ENCODE measurements around the gene LETM1. TPM values are rescaled to one million over a fixed set of nuclear protein-coding genes. Genes with fewer than 3 reads are reported as not detected.

LETM1 gene
- total RNA-seq, 1 donor from 2014 or later, result 37.8 TPM

DNA sequence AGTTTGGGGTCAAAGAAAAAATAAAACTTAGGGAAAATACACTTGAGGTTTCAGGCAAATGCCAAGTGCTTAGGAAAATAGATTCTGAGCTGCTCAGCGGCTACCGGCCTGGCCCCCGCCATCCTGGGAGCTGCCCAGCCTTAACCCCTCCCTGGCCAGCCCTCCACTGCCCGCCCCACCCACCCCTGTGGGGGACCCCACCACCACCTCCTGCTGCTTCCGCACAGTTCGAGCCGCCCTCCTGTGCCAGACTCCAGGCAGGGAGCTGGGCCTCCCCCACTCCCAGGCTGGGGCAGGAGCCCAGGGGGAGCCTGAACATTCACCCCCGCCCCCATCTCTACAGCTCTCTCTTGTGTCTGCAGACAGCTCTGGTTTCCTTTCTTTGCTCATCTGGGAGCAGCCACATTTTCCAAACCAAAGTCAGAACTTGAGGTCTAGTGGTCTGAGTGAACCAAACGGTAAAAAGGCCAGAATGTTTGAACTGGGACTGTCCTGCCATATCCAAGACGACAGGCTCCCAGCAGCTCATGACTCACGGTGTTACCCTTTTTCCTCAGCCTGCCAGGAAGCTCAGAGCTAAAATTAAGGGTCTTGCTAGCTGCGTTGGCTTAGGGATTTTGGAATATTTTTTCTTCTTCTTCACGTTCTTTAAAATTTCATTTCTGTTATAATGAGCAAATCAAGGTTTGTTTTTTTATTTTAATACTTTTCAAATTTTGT is 67.5 kb downstream of the LETM1 start:
- intact Hi-C loops (cut with DNase I), result no loop called here
- DNase-seq (ENCODE audit: low spot score), result no peak

DNA sequence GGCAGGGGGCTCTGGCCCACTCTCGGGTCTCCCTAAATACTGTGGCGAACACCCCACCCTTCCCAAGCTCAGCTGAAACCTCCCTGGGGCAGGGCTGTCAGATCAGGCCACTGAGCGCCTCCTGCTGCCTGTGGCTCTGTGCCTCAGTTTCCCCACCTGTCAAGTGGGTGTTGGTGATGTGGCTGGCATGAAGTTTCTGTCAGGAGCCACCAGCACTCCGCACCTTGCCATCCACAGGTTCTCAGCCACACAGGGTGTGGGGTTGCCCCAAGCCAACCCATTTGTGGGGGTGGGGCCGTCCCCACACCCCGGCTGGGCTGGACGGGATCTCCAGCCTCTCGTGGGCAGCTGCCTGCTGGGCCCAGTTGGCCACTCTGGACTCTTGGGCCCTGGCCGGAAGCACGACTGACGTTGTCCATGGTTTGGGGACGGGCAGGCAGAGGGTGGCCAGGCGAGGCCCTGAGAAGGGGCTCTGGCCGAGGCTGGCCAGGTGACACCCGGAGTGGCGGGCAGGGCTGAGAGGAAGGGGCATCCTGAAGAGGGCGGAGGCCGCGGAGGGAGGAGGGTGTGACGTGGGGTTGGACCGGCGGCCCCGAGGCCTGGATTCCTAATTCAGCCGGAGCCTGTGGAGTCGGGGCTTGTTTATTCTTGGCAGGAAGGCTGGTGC is 68.4 kb downstream of the LETM1 start:
- intact Hi-C loops (cut with DNase I), result no loop called here
- no peak for DNase-seq (ENCODE audit: low spot score)

- intact Hi-C loops (cut with DNase I), result no loop called here
- DNase-seq (ENCODE audit: low spot score), result no peak
Observed at GRCh38 chr4:1786544-1787362, 69.2 kb downstream of the LETM1 start.

- intact Hi-C loops (cut with DNase I), result no loop called here
- DNase-seq (ENCODE audit: low spot score), result no peak
Observed at GRCh38 chr4:1785592-1785991, 70.4 kb downstream of the LETM1 start.

GRCh38 chr4:1784789-1785591 is 71.0 kb downstream of the LETM1 start:
- peak; percentile 82 for DNase-seq (ENCODE audit: low spot score)

GRCh38 chr4:1784395-1784788 is 71.6 kb downstream of the LETM1 start:
- intact Hi-C loops (cut with DNase I), result no loop called here
- DNase-seq (ENCODE audit: low spot score), result no peak

More at GRCh38 chr4:1784789-1785591, 71.0 kb downstream of the LETM1 start:
- intact Hi-C loops (cut with DNase I), result no loop called here

DNA sequence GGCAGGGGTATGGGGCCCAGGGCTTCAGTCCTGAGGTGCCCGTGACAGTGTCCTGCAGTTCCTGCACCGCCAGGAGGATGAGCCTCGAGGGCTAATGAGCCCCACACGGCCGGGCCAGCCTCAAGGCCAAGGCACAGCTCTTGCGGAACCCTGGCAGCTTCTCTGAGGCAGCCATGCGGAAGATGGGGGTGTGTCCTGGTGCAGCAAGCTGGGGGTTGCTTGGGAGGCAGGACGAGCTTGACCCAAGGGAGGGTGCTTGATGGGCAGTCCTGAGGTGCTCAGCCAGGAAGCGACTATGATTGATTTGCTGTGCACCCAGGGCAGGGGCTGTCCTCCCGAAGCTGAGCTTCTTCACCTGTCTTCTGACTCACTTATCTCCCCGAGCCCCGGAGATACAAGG is 72.0 kb downstream of the LETM1 start:
- intact Hi-C loops (cut with DNase I), result no loop called here
- no peak for DNase-seq (ENCODE audit: low spot score)

DNA sequence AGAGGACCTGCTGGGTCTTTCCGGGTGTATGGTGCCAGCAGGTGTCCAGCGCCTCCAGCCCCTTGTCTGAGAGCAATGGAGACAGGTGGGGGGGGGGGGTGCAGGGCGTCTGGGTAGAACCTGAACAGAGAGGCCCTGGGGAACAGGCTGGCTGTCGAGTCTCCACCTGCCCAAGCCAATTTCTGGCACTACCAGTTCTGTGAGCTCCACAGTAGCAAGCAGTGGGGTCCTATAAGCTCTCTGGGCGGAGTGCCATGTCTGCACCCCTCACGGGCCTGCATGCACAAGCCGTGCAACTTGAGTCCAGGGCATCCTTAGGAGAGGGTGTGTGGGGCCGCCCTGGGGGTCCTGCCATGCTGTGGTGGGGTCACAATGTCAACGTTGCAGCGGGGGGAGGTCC is 72.9 kb downstream of the LETM1 start:
- no peak for DNase-seq (ENCODE audit: low spot score)
- intact Hi-C loops (cut with DNase I), result no loop called here

GRCh38 chr4:1780435-1780834 is 75.5 kb downstream of the LETM1 start:
- no peak for DNase-seq (ENCODE audit: low spot score)
- intact Hi-C loops (cut with DNase I), result no loop called here

- intact Hi-C loops (cut with DNase I), result no loop called here
- DNase-seq (ENCODE audit: low spot score), result no peak
Observed at GRCh38 chr4:1779588-1780382, 76.2 kb downstream of the LETM1 start.

GRCh38 chr4:1778642-1779392 is 77.1 kb downstream of the LETM1 start:
- intact Hi-C loops (cut with DNase I), result no loop called here
- no peak for DNase-seq (ENCODE audit: low spot score)

DNA sequence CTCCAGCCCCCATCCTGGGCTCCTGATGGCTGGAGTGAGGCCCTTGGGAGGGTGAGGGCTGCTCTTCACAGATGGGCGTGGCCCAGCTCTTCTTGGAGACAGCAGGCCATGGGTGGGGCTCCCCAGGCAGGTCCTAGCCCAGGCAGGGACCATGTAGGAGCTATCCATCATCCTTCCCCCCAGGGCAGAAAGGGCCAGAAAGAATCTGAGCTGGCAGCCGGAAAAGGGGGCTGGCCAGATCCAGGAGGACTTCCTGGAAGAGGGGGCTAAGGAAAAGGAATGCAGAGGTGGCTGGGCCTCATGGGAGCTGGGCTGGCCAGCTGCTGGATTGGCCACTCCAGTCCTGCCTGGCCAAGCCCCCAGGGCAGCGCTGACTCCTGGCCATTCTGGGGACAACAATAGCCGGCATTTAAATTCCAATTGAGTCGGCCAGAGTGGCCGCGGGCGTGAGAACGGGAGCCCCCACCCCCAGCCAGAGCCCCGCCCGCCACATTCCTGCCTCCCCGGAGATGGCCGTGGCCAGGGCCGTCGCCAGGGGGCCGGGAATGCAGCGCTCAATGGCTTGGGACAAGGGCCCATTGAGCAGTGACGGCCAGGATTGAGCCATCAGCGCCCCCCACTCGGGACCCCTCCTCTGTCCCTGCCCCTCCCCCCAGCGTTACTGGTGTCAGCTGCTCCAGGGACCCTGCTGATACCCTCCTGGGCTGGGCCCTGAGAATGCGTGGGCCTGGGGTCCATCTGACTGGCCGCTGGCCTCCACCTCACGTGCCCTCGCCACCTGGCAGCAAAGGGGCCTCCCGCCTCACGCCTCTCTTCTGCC is 77.9 kb downstream of the LETM1 start:
- no peak for DNase-seq (ENCODE audit: low spot score)
- intact Hi-C loops (cut with DNase I), result no loop called here

GRCh38 chr4:1776521-1777161 is 79.3 kb downstream of the LETM1 start:
- intact Hi-C loops (cut with DNase I), result no loop called here
- DNase-seq (ENCODE audit: low spot score), result no peak

DNA sequence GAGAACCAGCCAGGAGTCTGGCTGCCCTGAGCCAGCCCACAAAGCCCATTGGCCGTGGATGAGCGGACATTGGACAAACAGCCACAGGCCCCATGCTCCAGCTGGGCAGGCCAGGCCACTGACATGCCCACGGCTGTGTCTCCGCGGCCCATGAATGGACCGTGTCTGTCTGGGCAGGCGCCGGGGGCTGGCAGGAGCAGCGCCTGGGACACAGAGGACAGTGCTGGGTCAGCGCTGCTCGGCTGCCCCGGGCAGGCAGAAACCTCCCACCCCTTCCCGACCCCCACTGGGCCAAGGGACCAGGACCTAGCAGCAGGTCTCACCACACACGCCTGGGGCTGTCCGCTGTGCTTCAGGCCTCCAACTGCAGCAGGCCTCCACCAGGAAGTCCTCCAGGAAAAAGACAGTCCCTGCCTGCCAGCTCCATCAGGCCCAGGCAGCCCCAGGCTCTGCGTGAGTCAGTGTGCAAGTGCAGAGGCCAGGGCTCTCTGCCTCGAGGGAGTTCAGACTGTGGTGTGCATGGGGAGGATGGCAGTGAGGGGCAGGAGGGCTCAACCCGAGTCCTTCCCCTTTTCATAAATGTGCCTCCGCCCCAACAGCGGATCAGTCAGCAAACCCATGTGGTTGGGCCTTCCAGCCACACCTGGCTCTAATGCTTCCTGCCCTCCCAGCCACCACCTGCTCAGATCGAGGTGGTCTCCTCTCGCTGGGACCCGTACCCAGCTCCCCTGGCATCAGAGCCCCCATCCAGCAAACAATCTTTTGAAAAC is 80.0 kb downstream of the LETM1 start:
- DNase-seq (ENCODE audit: low spot score), result no peak
- intact Hi-C loops (cut with DNase I), result no loop called here

GRCh38 chr4:1773754-1774153 is 82.2 kb downstream of the LETM1 start:
- DNase-seq (ENCODE audit: low spot score), result no peak
- intact Hi-C loops (cut with DNase I), result no loop called here

DNA sequence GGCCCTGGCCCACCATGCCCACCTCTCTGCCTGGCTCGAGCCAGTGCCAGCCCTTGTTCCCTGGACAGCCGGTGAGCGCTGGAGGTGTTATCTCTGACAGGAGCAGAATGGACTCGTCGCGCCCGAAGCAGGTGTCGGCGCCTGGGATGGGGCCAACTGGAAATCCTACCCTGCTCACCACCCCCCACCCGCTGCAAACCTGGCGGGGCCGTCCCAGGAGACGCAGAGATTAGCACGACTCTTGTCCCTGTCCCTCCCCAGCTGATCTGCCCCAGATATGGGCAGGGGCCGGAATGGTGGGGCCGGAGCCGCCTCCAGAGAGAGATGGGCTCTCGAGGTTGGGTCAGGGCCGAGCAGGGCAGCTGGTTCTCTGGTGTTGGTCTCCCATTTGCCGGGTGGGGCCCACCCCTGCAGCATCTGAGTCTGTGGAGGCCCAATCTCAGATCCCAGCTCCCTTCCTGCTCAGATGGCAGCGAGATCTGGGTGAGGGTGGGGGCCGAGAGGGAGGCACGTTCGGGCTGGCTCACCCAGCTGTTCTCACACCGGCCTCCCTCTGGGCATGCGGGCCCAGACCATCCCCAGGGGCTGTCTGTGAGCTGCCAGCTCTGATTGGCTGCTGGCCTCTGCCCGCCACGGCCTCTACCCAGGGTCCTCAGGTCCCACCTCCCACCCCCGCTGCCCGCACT is 83.0 kb downstream of the LETM1 start:
- intact Hi-C loops (cut with DNase I), result no loop called here
- DNase-seq (ENCODE audit: low spot score), result no peak
